Bone marrow (tissue), 2 donors: ENCODE measurements around the gene NGFR.

Source experiments
- DNase-seq, 2 donors: peaks; one replicate each; lab custom pipeline; 2025; lab: John Stamatoyannopoulos, UW

The NGFR gene

DNA sequence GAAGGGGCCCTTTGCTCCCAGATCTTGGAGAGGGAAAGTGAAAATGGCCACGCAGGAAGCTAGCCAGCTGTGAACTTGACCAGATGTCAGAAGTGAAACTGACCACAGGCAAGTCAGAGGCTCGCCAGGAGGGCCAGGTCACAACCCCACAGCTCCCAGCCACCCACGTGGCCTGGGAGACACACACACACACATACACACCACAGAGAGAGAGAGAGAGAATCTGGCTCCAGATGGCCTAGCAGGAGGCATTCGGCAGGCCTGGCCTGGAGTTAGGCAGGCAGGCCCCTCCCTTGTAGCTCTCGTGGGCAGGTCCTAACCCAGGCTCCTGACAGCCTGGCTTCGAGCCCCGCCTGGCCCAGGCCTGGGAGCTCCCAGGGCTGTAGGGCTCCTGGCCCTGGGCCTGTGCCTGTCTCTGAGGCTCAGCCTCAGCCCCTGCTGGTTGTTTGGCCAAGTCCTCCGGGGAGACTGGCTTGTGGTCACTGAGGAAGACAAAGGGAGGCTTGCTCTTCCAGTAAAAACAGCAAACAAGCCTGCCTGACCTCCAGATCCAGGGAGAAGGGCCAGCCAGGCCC, 20.2 kb downstream of the NGFR start:
- no peak for DNase-seq

DNA sequence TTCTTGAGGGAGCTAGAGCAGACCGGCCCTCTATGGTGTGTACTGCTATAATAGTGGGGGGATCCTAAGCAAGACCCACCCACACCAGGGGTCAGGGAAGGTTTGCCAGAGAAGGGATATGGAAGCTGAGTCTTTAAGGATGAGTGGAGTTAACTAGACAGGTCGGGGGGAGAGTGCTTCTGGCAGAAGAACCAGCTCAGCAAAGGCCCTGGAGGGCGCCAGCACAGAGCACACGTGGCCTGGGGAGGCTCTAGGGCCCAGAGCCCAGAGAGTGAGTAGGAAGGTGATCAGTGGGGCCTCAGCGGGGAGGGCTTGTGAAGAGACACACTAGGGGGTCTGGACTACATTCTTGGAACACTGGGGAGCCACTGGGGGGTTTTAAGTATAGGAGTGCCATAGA, 21.1 kb downstream of the NGFR start:
- DNase-seq: no peak

DNA sequence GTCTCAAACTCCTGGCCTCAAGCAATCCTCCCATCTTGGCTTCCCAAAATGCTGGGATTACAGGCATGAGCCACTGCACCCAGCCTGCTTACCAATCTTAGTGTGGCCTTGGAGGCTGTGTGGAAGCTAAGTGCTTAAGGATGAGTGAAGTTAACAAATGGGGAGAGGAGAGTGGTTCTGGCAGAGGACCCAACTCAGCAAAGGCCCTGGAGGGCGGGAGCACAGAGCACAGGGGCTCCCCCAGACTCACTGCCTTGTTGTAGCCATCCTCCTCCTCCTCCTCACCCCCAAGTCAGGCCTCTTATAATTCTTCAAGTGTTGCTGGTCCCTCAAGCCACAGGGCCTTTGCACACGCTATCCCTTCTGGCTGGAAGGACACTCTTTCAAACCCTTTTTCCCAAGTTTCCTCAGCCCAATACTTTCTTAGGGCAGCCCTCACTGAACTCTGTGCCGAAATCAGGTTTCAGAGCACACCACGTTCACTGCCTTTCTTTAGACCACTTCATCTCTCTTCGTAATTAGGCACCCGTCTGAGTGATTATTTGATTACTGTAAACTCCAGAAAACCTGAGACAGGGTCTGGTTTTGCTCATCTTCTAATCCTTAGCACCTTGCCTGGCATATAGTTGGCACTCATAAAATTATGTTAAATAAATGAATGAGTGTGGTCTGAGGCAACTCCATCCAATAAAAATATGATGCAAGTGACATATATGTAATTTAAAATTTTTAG, 23.4 kb downstream of the NGFR start:
- DNase-seq: no peak

DNA sequence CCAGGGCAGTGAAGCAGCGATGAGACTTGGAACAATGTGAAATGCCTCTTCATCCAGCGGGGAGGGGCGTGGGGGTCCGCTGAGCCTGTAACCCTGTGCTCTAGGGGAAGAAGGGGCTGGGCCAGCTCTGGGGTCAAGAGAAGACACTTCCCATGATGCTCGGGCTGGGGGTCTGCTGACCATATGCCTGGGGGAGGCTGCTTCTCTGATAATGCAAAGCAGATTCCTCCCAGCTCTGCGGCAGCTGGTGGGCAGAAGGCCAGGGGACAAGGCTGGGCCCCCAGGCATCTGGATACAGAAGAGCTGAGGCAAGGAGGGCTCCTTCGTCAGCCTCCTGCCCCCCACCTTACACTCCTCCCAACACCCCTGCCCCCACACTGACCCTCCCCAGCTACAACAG, 24.7 kb downstream of the NGFR start:
- no peak for DNase-seq

DNA sequence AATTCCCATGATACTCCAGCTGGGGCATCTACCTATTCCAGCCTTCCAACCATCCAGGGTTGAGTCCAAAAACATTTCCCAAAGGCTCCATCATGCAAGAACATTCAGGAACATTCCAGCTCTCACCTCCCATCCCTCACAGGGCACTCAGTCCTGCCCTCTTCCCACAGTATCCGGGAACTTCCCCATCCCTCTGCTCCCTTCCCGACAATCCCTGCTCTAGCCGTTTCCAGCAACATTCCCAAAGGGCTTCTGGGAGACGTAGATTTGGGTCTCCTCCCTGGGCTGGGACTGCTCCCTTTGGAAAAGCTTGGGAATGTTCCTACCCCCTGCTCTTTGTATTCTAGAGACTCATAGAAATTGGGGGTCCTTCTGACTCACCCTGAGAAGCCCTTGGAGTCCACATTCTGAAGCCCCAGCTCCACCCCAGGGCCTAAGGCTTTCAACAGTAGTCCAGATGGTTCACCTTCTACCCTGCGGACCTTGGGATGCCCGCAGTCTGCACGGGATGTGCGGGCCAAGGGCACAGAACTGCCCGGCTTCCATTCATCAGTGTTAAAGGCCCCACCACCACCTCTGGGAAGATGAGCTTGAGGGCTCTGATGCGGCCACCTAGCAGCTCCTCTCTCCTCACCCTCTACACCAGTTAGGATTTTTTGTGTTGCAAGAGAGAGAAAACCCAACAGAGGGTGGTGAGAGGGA, 25.4 kb downstream of the NGFR start:
- DNase-seq: no peak

DNA sequence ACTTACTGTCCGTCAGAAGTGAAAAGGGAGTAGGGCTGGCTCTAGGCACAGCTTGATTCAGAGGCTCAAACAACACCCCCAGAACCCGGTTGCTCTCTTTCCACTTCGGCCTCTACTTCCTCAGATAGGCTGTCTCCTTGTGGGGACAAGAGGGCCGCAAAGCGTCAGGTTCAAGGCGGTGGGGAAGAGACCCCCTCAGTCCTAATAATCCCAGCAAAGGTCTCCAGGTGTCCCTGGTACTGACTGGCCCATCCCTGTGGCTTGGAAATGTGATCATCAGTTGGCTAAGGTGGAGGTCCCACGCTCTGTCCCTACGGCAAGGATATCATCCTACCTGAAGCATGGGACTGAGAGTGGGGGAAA, 26.0 kb downstream of the NGFR start:
- no peak for DNase-seq

DNA sequence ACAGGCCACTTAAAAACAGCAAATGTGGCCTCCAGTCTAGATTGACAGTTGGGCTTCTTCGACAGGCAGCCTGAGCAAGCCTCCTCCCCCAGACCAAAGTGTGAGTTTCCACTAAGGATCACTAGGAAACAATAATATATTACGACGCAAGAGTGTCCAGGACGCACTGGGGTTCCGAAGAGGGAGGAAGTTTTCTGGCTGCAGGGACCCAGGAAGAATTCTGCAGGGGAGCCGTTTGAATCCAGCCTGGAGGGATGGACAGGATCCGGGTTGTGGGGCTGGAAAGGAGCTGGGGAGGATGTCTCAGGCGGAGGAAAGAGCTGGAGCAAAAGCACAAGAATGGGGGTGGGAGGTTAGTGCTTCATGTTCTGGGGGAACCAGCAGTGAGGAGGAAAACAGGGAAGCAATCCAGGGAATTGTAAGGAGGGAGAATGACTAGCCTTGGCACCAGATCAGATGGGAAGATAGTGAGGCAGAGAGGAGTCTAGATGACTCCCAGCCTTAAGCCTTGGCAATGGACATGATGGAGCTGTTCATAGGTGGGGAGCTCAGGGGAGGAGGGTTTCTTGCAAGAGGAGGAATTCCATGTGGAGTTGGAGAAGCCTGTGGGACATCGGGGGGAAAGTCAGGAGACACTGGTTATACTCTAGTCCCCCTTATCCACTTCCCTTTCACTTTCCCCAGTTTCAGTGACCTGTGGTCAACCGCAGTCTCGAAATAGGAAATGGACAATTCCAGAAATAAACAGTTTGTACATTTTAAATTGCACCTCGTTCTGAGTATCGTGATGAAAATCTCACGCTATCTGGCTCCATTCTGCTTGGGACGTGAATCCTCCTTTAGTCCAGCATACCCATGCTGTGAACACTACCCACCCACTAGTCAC, 26.6 kb downstream of the NGFR start:
- DNase-seq: no peak

DNA sequence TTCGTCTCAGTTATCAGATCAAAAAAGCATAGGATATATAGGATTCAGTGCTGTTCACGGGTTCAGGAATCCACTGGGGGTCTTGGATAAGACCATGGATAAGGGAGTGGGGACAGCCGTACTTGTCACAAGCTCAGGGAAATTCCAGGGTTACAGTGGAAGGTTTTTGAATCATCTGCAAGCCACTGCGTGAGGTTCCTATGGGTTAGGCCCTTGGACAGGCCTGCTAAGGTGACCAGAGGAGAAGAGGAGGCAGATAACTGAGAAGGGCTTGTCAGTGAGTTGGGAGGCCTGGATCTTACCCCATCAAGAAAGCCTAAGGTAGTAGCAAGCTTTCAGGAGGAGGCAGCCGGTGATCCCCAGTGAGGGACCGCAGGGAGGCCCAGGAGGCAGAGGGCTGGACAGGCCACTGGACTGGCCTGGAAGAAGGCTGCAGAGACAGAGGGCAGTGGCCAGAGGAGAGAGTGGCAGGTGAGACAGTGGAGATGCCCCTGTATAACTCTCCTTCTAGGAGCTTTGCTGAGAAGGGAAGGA, 27.3 kb downstream of the NGFR start:
- no peak for DNase-seq

DNA sequence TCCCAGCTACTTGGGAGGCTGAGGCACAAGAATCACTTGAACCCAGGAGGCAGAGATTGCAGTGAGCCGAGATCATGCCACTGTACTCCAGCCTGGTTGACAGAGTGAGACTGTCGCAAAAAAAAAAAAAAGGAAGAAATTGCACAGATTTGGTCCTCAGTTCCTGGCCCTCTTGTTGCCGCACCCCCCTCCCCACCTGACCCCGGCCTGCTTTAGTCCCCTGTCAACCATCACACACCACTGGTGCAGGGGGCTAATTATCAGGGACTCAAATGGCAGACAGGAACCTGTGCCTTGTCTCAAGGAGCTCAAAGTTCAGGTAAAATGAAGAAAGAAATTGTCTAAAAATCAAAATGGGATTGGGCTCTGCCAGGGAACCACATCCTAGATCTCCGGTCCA, 28.1 kb downstream of the NGFR start:
- no peak for DNase-seq

DNA sequence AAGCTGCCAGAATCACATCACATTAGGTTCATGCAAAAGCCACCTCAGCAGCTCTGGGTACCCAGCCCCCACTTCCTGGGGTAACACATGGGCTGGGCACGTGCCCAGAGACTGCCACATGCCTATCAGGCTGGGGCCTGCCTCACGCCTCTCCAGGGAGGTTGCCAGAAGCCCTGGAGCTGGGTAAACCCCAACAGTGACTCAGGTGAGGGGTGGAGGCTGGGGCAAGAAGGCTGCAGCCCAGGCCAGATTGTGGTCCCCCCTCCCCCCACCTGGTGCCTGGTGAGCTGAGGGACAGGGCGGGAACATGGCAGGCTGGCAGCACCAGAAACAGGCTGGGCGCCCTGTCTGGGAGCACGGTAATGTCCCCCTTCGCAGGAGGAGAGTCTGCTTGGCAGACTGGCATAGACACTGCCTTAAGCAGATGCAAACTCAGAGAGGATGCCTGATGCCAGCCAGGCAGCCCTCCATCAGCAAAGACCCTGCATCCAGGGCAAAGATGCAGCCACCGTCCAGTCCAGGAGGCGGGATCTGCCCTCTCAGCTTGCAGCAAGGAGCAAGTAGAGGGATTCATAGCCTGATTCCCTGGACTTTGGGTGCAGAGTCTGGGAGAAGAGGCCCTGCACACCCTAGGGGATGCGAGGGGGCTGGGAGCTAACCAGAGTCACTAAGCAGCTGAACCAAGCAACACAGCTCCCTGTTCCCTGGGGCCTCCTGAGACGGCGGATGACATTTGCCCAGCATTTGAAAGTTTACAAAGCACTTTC, 28.8 kb downstream of the NGFR start:
- no peak for DNase-seq

DNA sequence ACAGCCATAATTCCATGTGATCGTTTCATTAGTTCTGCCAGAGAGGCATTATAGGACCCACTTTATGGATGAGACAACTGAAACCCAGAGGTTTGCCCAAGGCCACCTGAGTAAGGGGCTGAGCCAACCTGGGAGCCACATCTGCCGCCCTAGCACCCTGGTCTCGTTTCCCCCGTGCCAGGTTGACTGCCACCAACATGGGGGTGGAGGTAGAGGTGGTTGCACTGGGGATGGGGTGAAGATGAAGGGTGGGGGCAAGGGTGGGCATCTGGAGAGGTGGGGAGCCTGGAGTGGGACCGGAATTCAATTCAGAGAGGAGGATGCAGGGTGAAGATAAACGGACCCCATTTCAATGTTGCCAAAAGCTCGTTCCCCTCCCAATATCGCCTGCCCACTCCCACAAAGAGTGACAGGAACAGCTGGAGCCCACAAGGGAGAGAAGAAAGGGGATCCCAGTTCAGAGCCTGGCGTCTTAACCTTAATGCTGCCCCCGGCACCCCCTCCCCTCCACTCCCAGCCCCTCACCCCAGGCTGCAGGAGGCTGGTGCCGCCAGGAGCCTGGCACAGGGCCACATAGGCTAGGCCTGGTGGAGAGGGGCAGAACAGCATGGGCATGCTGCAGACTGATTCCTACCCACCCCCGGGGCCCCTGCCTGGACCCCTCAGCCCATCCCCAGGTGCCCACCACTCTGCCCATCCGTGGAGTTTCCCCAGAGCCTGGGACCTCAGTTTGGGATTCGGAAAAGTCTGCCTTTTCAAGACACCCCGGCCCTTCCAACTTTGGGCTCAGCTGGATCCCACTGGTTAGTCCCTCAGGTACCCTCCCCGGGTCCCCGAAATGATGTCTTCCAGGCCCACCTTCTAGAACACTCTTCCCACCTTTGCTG, 29.6 kb downstream of the NGFR start:
- DNase-seq: no peak

DNA sequence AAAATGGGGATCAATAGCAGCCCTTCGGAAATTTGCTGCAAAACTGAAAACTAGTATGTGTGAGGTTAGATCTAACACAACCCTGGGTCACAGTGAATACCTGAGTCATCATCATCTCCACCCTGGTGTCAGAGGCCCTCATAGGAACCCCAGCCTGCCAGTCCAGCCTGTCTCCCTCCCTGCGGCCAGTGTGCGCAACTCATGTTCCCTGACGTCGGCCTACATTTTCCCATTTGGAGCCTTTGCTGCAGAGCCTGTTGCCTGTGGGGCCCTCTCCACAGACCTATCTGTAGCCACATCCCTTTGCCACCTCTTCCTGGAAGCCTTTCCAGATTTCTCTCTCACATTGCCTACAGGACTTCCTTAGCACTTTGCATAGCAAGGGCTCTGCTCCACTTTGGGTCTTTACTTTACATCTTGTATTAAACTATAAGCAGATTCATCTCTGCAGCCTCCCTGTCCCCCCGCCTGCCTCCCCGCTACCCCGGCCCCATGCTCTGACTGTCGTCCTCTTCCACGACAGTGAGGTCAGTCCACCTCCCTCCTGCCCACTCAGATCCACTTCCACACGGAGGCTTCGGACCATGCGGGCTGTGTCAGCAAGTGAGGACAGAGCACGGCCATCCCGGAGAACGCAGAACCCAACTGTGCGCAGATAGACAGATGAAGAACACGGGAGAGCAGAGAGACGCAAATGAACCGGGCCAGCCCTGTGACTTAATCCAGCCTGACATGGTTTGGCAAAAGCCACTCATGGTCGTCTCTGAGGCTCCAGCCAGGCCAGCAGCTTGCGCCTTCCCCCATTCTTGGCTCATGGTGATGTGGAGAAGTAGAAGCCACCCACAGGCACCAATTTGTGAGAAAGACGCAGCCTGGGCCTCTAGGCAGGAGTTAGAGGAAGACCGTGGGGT, 31.0 kb downstream of the NGFR start:
- no peak for DNase-seq

DNA sequence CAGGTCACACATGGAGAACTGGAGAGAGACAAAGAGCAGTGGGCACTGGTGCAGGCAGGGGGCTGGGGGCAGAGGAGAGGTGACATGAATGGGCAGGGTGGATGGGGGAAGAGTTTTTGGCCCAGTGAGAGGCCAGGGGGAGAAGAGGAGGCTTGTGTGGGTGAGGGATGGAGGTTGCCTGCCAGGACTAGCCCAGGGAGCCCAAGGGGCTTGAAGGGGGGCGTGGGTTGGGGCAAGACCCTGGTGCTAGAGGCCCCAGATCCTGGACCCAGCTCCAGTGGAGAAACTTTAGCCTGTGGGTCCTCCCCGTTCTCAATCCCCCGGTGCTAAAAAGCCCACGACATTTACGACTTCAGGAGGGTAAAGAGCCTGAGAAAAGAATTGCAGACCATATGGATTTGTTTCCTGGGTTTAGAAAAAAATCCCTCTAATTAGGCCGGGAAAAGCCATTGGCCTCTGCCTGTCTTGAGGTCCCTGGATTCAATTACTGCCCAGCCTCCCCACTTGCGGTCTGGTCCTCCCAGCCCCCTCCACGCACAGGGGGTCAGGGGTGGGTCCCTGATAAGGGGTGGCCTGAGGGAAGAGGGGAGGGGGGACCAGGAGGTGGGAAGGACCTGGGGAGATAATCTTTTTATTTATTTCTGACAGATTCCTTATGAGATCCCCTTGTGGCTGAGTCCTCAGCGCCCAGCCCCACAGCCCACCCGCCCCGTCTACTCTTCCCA, 33.0 kb downstream of the NGFR start:
- no peak for DNase-seq

DNA sequence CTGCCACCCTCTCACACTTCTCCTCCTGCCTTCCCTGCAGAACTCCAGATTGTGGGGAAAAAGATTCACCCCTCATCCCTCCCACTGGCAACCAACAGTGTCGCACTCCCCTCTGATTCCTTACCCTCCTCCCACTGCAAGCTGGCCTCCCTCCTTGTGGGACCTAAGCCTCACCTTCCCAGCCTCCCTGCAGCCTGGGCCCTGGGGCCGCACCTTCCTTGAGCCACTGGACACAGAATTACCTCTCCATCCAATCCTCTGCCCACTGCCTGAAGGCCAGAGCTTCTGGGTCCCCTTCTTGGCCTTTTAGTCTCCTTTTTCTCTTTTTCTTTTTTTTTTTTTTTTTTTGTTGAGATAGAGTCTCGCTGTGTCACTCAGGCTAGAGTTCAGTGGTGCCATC, 33.9 kb downstream of the NGFR start:
- DNase-seq: no peak

DNA sequence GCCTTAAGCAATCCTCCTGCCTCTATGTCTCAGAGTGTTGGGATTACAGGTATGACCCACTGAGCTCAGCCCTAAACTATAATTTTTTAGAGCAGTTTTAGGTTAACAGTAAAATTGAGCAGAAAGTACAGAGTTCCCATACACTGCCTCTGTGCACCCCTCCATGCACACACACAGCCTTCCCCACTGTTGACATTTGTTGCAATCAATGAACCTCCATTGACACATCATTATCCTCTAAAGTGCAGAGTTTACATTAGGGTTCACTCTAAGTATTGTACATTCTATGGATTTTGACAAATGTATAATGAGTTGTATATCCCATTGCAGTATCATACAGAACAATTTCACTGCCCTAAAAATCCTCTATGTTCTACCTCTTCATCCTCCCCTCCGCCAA, 35.0 kb downstream of the NGFR start:
- no peak for DNase-seq

DNA sequence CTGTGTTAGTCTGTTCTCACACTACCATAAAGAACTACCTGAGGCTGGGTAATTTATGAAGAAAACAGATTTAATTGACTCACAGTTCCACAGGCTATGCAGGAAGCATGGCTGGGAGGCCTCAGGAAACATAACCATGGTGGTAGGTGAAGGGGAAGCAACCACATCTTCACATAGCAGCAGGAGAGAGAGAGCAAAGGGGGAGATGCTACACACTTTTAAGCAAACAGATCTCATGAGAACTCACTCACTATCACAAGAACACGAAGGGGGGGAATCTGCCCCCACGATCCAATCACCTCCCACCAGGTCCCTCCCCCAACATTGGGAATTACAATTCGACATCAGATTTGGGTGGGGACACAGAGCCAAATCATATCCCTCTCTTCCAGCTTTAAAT, 48.8 kb downstream of the NGFR start:
- DNase-seq: no peak

DNA sequence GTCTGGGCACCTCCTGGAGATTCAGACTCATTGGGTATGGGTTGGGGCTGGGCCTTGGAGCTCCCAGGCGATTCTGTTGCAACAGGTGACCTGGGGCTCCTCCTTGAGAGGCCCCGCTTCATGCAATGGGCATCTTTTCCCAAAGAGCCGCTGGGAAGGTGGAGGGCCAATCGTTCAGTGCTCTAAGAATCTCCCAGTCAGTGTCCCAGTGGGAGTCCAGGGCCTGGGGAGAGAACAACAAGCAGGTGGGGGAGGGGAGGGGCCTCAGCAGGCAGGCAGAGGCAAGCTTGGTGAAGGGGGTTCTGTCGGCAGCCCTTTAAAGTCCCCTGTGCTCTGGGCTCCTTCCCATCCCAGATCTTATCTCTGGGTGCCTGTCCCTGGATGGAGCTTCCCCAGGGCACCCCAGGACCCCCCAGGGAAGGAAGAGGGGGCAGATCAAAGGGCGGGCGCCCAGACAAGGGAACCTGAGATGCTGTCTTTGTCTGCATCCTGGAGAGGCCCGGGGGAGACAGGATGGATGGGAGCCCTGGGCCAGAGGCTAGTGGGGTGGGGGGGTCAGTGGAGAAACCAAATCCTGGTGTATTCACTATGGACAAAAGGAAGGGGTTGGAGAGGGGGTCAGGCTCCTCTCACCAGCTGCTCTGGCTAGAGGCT, 50.0 kb downstream of the NGFR start:
- no peak for DNase-seq
